ENCODE results near the gene PMIS2. TPM values are rescaled to one million over a fixed set of nuclear protein-coding genes. Genes with fewer than 3 reads are reported as not detected.

PMIS2 gene
- total and polyA plus RNA-seq, 2 of the 8 experiments (the other 6 are each of a cell fraction or from before 2014, with no cell fraction given): not detected

- TF ChIP-seq GTF2F1 (IDR thresholded peaks at IDR 0.05; ENCODE audit: borderline replicate concordance, low read depth, low read length) (no peak), RAD21 (IDR thresholded peaks at IDR 0.05 in 1 of 2, conservative IDR thresholded peaks at IDR 0.05 in 1 of 2; ENCODE audit: low read depth in 2 of 2, low read length in 2 of 2) (no peak), CREB1 (IDR thresholded peaks at IDR 0.05) (no peak), PHF8 (conservative IDR thresholded peaks at IDR 0.05; ENCODE audit: low read depth, low read length) (no peak)
These were observed 14.5 kb upstream of the PMIS2 start (continued) for GRCh38 chr19:35571406-35571965.
